ENCODE data around the gene HS1BP3.

Gene HS1BP3

GRCh38 chr2:20675701-20676352 lies 24.9 kb upstream of the HS1BP3 start:
- DNase-seq (ENCODE audit: low read depth in 2 of 2), result no peak

GRCh38 chr2:20674974-20675679 lies 24.2 kb upstream of the HS1BP3 start:
- DNase-seq (ENCODE audit: low read depth in 2 of 2), result no peak

- no peak for DNase-seq (ENCODE audit: low read depth in 2 of 2)
Measured at GRCh38 chr2:20674309-20674965, 23.5 kb upstream of the HS1BP3 start.

GRCh38 chr2:20673686-20674308 lies 22.9 kb upstream of the HS1BP3 start:
- no peak for DNase-seq (ENCODE audit: low read depth in 2 of 2)

GRCh38 chr2:20672201-20672951 lies 21.5 kb upstream of the HS1BP3 start:
- no peak for DNase-seq (ENCODE audit: low read depth in 2 of 2)

- DNase-seq (ENCODE audit: low read depth in 2 of 2), result no peak
Measured at GRCh38 chr2:20671736-20672080, 20.8 kb upstream of the HS1BP3 start.

- DNase-seq (ENCODE audit: low read depth in 2 of 2), result no peak
Measured at GRCh38 chr2:20671036-20671735, 20.3 kb upstream of the HS1BP3 start.

GRCh38 chr2:20670315-20671035 lies 19.6 kb upstream of the HS1BP3 start:
- no peak for DNase-seq (ENCODE audit: low read depth in 2 of 2)

- no peak for DNase-seq (ENCODE audit: low read depth in 2 of 2)
Measured at GRCh38 chr2:20669562-20670314, 18.8 kb upstream of the HS1BP3 start.

- no peak for DNase-seq (ENCODE audit: low read depth in 2 of 2)
Measured at GRCh38 chr2:20668871-20669475, 18.1 kb upstream of the HS1BP3 start.

GRCh38 chr2:20668451-20668850 lies 17.6 kb upstream of the HS1BP3 start:
- DNase-seq (ENCODE audit: low read depth in 2 of 2), result no peak

GRCh38 chr2:20667531-20668401 lies 16.9 kb upstream of the HS1BP3 start:
- no peak for DNase-seq (ENCODE audit: low read depth in 2 of 2)

GRCh38 chr2:20667151-20667530 lies 16.2 kb upstream of the HS1BP3 start:
- DNase-seq (ENCODE audit: low read depth in 2 of 2), result no peak

- DNase-seq (ENCODE audit: low read depth in 2 of 2), result no peak
Measured at GRCh38 chr2:20666304-20667150, 15.6 kb upstream of the HS1BP3 start, which contains the start of gene GDF7. Gene GDF7, plus strand, starts transcription at chr2:20667144. Its CDS starts 96 bp downstream, at chr2:20667240.

GRCh38 chr2:20666005-20666303 lies 15.1 kb upstream of the HS1BP3 start:
- no peak for DNase-seq (ENCODE audit: low read depth in 2 of 2)

- DNase-seq (ENCODE audit: low read depth in 2 of 2), result no peak
Measured at GRCh38 chr2:20665243-20666004, 14.5 kb upstream of the HS1BP3 start.
